ENCODE data around the gene CCDC146.

Gene CCDC146

GRCh38 chr7:77242068-77242467 is 119.7 kb downstream of the CCDC146 start:
- Mint-ChIP-seq H3K36me3 (ENCODE audit: low read depth) (peaks cover 11% of the 10 kb centered on the region), H3K27me3 (no peaks in the 10 kb centered on the region), H3K4me3 (no peak overlapping the region), H3K27ac (no peak overlapping the region), H3K4me1 (ENCODE audit: low read depth) (peaks cover 23% of the 10 kb centered on the region), H3K9me3 (no peaks in the 10 kb centered on the region)

GRCh38 chr7:77242554-77242953 is 120.1 kb downstream of the CCDC146 start:
- peaks cover 11% of the 10 kb centered on the region for H3K36me3 Mint-ChIP-seq (ENCODE audit: low read depth)
- peaks cover 23% of the 10 kb centered on the region for H3K4me1 Mint-ChIP-seq (ENCODE audit: low read depth)
- no peaks in the 10 kb centered on the region for H3K27me3 Mint-ChIP-seq
- H3K9me3 Mint-ChIP-seq = no peaks in the 10 kb centered on the region
- H3K4me3 Mint-ChIP-seq = no peak overlapping the region
- H3K27ac Mint-ChIP-seq = no peak overlapping the region

- no peaks in the 10 kb centered on the region for H3K27me3 Mint-ChIP-seq
- peaks cover 7% of the 10 kb centered on the region for H3K36me3 Mint-ChIP-seq (ENCODE audit: low read depth)
- no peak overlapping the region for H3K4me3 Mint-ChIP-seq
- no peak overlapping the region for H3K27ac Mint-ChIP-seq
- H3K9me3 Mint-ChIP-seq = no peaks in the 10 kb centered on the region
- peaks cover 15% of the 10 kb centered on the region for H3K4me1 Mint-ChIP-seq (ENCODE audit: low read depth)
Observed at GRCh38 chr7:77244222-77244934, 122.0 kb downstream of the CCDC146 start.

- Mint-ChIP-seq H3K9me3 (no peaks in the 10 kb centered on the region), H3K4me1 (ENCODE audit: low read depth) (peaks cover 10% of the 10 kb centered on the region), H3K27ac (no peak overlapping the region), H3K36me3 (ENCODE audit: low read depth) (peaks cover 7% of the 10 kb centered on the region), H3K4me3 (no peak overlapping the region), H3K27me3 (no peaks in the 10 kb centered on the region)
Observed at GRCh38 chr7:77245015-77245755, 122.8 kb downstream of the CCDC146 start.

GRCh38 chr7:77246026-77246640 is 123.7 kb downstream of the CCDC146 start:
- peaks cover 9% of the 10 kb centered on the region for H3K4me1 Mint-ChIP-seq (ENCODE audit: low read depth)
- H3K27me3 Mint-ChIP-seq = no peaks in the 10 kb centered on the region
- H3K9me3 Mint-ChIP-seq = no peaks in the 10 kb centered on the region
- H3K36me3 Mint-ChIP-seq (ENCODE audit: low read depth) = peaks cover 7% of the 10 kb centered on the region
- H3K27ac Mint-ChIP-seq = no peak overlapping the region
- no peak overlapping the region for H3K4me3 Mint-ChIP-seq

GRCh38 chr7:77247206-77247850 is 124.9 kb downstream of the CCDC146 start:
- Mint-ChIP-seq H3K4me1 (ENCODE audit: low read depth) (peaks cover 9% of the 10 kb centered on the region), H3K27ac (no peak overlapping the region), H3K27me3 (no peaks in the 10 kb centered on the region), H3K4me3 (no peak overlapping the region), H3K36me3 (ENCODE audit: low read depth) (no peaks in the 10 kb centered on the region), H3K9me3 (no peaks in the 10 kb centered on the region)

- Mint-ChIP-seq H3K27me3 (no peaks in the 10 kb centered on the region), H3K4me3 (no peak overlapping the region), H3K27ac (no peak overlapping the region), H3K4me1 (ENCODE audit: low read depth) (peaks cover 9% of the 10 kb centered on the region), H3K36me3 (ENCODE audit: low read depth) (no peaks in the 10 kb centered on the region), H3K9me3 (no peaks in the 10 kb centered on the region)
Observed at GRCh38 chr7:77248154-77248553, 125.7 kb downstream of the CCDC146 start.

GRCh38 chr7:77252506-77252905 is 130.1 kb downstream of the CCDC146 start:
- Mint-ChIP-seq H3K9me3 (no peaks in the 10 kb centered on the region), H3K27me3 (no peaks in the 10 kb centered on the region), H3K27ac (no peak overlapping the region), H3K4me1 (ENCODE audit: low read depth) (no peaks in the 10 kb centered on the region), H3K36me3 (ENCODE audit: low read depth) (no peaks in the 10 kb centered on the region), H3K4me3 (no peak overlapping the region)

GRCh38 chr7:77253151-77253550 is 130.7 kb downstream of the CCDC146 start:
- Mint-ChIP-seq H3K9me3 (no peaks in the 10 kb centered on the region), H3K36me3 (ENCODE audit: low read depth) (no peaks in the 10 kb centered on the region), H3K4me1 (ENCODE audit: low read depth) (no peaks in the 10 kb centered on the region)

GRCh38 chr7:77254429-77254828 is 132.0 kb downstream of the CCDC146 start:
- Mint-ChIP-seq H3K4me1 (ENCODE audit: low read depth) (no peaks in the 10 kb centered on the region), H3K36me3 (ENCODE audit: low read depth) (no peaks in the 10 kb centered on the region), H3K9me3 (no peaks in the 10 kb centered on the region), H3K27me3 (no peaks in the 10 kb centered on the region), H3K27ac (no peak overlapping the region), H3K4me3 (no peak overlapping the region)

More at GRCh38 chr7:77253151-77253550, 130.7 kb downstream of the CCDC146 start:
- Mint-ChIP-seq H3K27me3 (no peaks in the 10 kb centered on the region), H3K27ac (no peak overlapping the region), H3K4me3 (no peak overlapping the region)

- Mint-ChIP-seq H3K4me3 (no peak overlapping the region), H3K36me3 (ENCODE audit: low read depth) (no peaks in the 10 kb centered on the region), H3K27ac (no peak overlapping the region), H3K9me3 (no peaks in the 10 kb centered on the region), H3K27me3 (no peaks in the 10 kb centered on the region), H3K4me1 (ENCODE audit: low read depth) (no peaks in the 10 kb centered on the region)
Observed at GRCh38 chr7:77254915-77255314, 132.5 kb downstream of the CCDC146 start.

- Mint-ChIP-seq H3K36me3 (ENCODE audit: low read depth) (no peaks in the 10 kb centered on the region), H3K9me3 (no peaks in the 10 kb centered on the region), H3K4me3 (no peak overlapping the region), H3K27ac (no peak overlapping the region), H3K27me3 (no peaks in the 10 kb centered on the region), H3K4me1 (ENCODE audit: low read depth) (no peaks in the 10 kb centered on the region)
Observed at GRCh38 chr7:77258014-77258413, 135.6 kb downstream of the CCDC146 start.

- Mint-ChIP-seq H3K27me3 (no peaks in the 10 kb centered on the region), H3K4me3 (no peak overlapping the region), H3K27ac (no peak overlapping the region), H3K36me3 (ENCODE audit: low read depth) (no peaks in the 10 kb centered on the region), H3K9me3 (no peaks in the 10 kb centered on the region), H3K4me1 (ENCODE audit: low read depth) (no peaks in the 10 kb centered on the region)
Observed at GRCh38 chr7:77258593-77258992, 136.2 kb downstream of the CCDC146 start.

GRCh38 chr7:77262316-77262715 is 139.9 kb downstream of the CCDC146 start:
- Mint-ChIP-seq H3K4me3 (no peak overlapping the region), H3K4me1 (ENCODE audit: low read depth) (peaks cover 13% of the 10 kb centered on the region), H3K9me3 (no peaks in the 10 kb centered on the region), H3K36me3 (ENCODE audit: low read depth) (no peaks in the 10 kb centered on the region), H3K27me3 (no peaks in the 10 kb centered on the region), H3K27ac (no peak overlapping the region)

- H3K4me1 Mint-ChIP-seq (ENCODE audit: low read depth) = peaks cover 17% of the 10 kb centered on the region
- H3K9me3 Mint-ChIP-seq = no peaks in the 10 kb centered on the region
- no peak overlapping the region for H3K4me3 Mint-ChIP-seq
- no peaks in the 10 kb centered on the region for H3K36me3 Mint-ChIP-seq (ENCODE audit: low read depth)
- no peaks in the 10 kb centered on the region for H3K27me3 Mint-ChIP-seq
- H3K27ac Mint-ChIP-seq = no peak overlapping the region
Observed at GRCh38 chr7:77265666-77266065, 143.3 kb downstream of the CCDC146 start.
